Psoas muscle (tissue), 8 donors: ENCODE results near the gene INTS14. TPM values are rescaled to one million over a fixed set of nuclear protein-coding genes. Genes with fewer than 3 reads are reported as not detected.

ENCODE experiments used
- ATAC-seq, 4 donors: fragments of 200-7000 bp; cut with Tn5 transposase; one replicate each; pipeline ENCODE4 v1.9.1; 2020; ENCODE audit warnings: moderate library complexity in 3 of 4, mild to moderate bottlenecking in 2 of 4
- DNase-seq, 2 donors: peaks; one replicate each; pipeline ENCODE4 v3.0.0-alpha.2; 2020
- H3K27ac ChIP-seq: fragments of 200-600 bp; one replicate; pipeline ENCODE4 v1.8.0; 2022
- H3K27me3 ChIP-seq, 3 donors: fragments of 200-600 bp in 1 of 3; one replicate each; pipeline versions ENCODE4 v1.6.1 to v1.8.0; 2013 to 2022; ENCODE audit warnings: low read length in 2 of 3, mild to moderate bottlenecking in 2 of 3, moderate library complexity in 1 of 3; ENCODE audit not compliant: insufficient read depth in 3 of 3
- H3K36me3 ChIP-seq, 2 donors: fragments of 200-600 bp in 1 of 2; one replicate each; pipeline versions ENCODE4 v1.6.1 to v1.8.0; 2013 to 2022; ENCODE audit warnings: low read depth in 1 of 2, mild to moderate bottlenecking in 1 of 2, moderate library complexity in 1 of 2; ENCODE audit not compliant: insufficient read depth in 1 of 2
- H3K4me1 ChIP-seq: fragments of 200-600 bp; one replicate; pipeline ENCODE4 v1.8.0; 2022
- H3K4me3 ChIP-seq: fragments of 200-600 bp; one replicate; pipeline ENCODE4 v1.8.0; 2022; ENCODE audit warnings: mild to moderate bottlenecking
- H3K9me3 ChIP-seq: fragments of 200-600 bp; one replicate; pipeline ENCODE4 v1.8.0; 2022
- CTCF ChIP-seq: fragments of 200-600 bp; IDR thresholded peaks from one replicate; pipeline ENCODE4 v1.8.0; 2022; ENCODE audit warnings: antibody characterized with exemption
- WGBS, 3 donors: extraction: QIAGEN DNeasy Blood & Tissue Kit; methylation state at CpG; one replicate each; pipeline versions ENCODE4 v1.1.6 to v1.1.7; 2013; 5-methylcytosine and 5-hydroxymethylcytosine counted together
- intact Hi-C, 2 donors: fragments of 100-400 bp; cut with DNase I; formaldehyde crosslinking; loops; one replicate each; pipeline versions ENCODE4 v1.11.0 to v1.14.2; 2022
- polyA plus RNA-seq, 3 donors: library from polyadenylated mRNA; stranded (reverse); fragments of 200-250 nt; gene quantifications; one replicate each; pipeline ENCODE4 v1.2.3, GENCODE V29; 2013
- total RNA-seq, 4 donors: library from RNA; stranded (reverse); fragmentation: NEBNext Ultra II Directional in 2 of 4; extraction: Animal tissue kit (Norgen Biotek cat#: 25700) in 2 of 4; gene quantifications; one replicate each; pipeline versions ENCODE4 v1.2.1 to v1.2.4, GENCODE V29; 2021 to 2023
- donor health status: healthy with polysubstance abuse.
- donor health status: DM: no; HTN: no; CAD: no; lungs with moderate emphysema.
- donor health status: Bipolar disorder and iron deficiency.
- donor health status: healthy.
- donor health status: DM: yes; HTN: yes; CAD: no.
- donor health status: DM: no; HTN: no; CAD: no.
- donor health status: DM: no; HTN: no; CAD: no.
- donor health status: DM: yes; HTN: yes; CAD: no.

Gene INTS14
- total and polyA plus RNA-seq, 7 donors = 8.7 to 20.2 (median 16.1) TPM

- Histone ChIP-seq H3K4me3 (no peak overlapping the region), H3K36me3 (no peaks in the 10 kb centered on the region), H3K27me3 (no peaks in the 10 kb centered on the region), H3K9me3 (no peaks in the 10 kb centered on the region), H3K27ac (peak overlapping the region; percentile 96), H3K4me1 (peaks cover 17% of the 10 kb centered on the region)
- 77 to 81% (median 81%) methylated on average over 6 of the region's 6 CpGs for WGBS, 3 donors
- ATAC-seq (no peak), DNase-seq (no peak)
- TF ChIP-seq CTCF = no peak
- intact Hi-C loops = no loop called here
These were observed 2.2 kb upstream of the INTS14 start for GRCh38 chr15:65612949-65613744.

- Histone ChIP-seq H3K27ac (peak overlapping the region; percentile 96), H3K9me3 (no peaks in the 10 kb centered on the region), H3K4me3 (no peak overlapping the region), H3K27me3 (no peaks in the 10 kb centered on the region), H3K4me1 (peaks cover 17% of the 10 kb centered on the region), H3K36me3 (no peaks in the 10 kb centered on the region)
- ATAC-seq = peak; percentile 36 to 63 (median 55)
- 24 to 36% (median 28%) methylated on average over 2 of the region's 2 CpGs for WGBS, 3 donors
- intact Hi-C loops = no loop called here
- TF ChIP-seq CTCF = no peak
- no peak for DNase-seq
These were observed 1.6 kb upstream of the INTS14 start for GRCh38 chr15:65612616-65612946.

- ATAC-seq (no peak), DNase-seq (no peak)
- WGBS, 3 donors = 79 to 86% (median 82%) methylated on average over 5 of the region's 5 CpGs
- Histone ChIP-seq H3K36me3 (peaks cover 0 to under 1% of the 10 kb centered on the region in 2 donors), H3K9me3 (no peaks in the 10 kb centered on the region), H3K27ac (peak overlapping the region; percentile 96), H3K27me3 (no peaks in the 10 kb centered on the region), H3K4me1 (peaks cover 17% of the 10 kb centered on the region), H3K4me3 (peak overlapping the region; percentile 91)
- intact Hi-C loops = no loop called here
- no peak for TF ChIP-seq CTCF
These were observed 1.1 kb upstream of the INTS14 start for GRCh38 chr15:65611888-65612615.

- H3K4me3 ChIP-seq = no peak overlapping the region
- no peak for DNase-seq
- WGBS, 3 donors = 97 to 100% (median 100%) methylated on average over 1 of the region's 1 CpG
- no peaks in the 10 kb centered on the region for H3K9me3 ChIP-seq
- ATAC-seq = no peak
- H3K4me1 ChIP-seq = peaks cover 4% of the 10 kb centered on the region
- H3K27ac ChIP-seq = no peak overlapping the region
- H3K27me3 ChIP-seq = no peaks in the 10 kb centered on the region
- peaks cover 10 to 77% of the 10 kb centered on the region in 2 donors for H3K36me3 ChIP-seq
- TF ChIP-seq CTCF = no peak
- intact Hi-C loops = no loop called here
These were observed 7.4 kb downstream of the INTS14 start for GRCh38 chr15:65603559-65603958.
